HG03095 (cell line): ENCODE measurements around the gene PDS5B.
"Not testable (repeated sequence)": the region's sequence is repeated elsewhere in the genome, so short reads cannot be mapped to it uniquely, and the experiment has no call there.

Source experiments
- ATAC-seq: cut with Tn5 transposase; IDR thresholded peaks from one replicate; pipeline ENCODE4 v1.9.1; 2021; ENCODE audit warnings: moderate library complexity; ENCODE audit not compliant: unreplicated experiment

PDS5B gene, protein sequence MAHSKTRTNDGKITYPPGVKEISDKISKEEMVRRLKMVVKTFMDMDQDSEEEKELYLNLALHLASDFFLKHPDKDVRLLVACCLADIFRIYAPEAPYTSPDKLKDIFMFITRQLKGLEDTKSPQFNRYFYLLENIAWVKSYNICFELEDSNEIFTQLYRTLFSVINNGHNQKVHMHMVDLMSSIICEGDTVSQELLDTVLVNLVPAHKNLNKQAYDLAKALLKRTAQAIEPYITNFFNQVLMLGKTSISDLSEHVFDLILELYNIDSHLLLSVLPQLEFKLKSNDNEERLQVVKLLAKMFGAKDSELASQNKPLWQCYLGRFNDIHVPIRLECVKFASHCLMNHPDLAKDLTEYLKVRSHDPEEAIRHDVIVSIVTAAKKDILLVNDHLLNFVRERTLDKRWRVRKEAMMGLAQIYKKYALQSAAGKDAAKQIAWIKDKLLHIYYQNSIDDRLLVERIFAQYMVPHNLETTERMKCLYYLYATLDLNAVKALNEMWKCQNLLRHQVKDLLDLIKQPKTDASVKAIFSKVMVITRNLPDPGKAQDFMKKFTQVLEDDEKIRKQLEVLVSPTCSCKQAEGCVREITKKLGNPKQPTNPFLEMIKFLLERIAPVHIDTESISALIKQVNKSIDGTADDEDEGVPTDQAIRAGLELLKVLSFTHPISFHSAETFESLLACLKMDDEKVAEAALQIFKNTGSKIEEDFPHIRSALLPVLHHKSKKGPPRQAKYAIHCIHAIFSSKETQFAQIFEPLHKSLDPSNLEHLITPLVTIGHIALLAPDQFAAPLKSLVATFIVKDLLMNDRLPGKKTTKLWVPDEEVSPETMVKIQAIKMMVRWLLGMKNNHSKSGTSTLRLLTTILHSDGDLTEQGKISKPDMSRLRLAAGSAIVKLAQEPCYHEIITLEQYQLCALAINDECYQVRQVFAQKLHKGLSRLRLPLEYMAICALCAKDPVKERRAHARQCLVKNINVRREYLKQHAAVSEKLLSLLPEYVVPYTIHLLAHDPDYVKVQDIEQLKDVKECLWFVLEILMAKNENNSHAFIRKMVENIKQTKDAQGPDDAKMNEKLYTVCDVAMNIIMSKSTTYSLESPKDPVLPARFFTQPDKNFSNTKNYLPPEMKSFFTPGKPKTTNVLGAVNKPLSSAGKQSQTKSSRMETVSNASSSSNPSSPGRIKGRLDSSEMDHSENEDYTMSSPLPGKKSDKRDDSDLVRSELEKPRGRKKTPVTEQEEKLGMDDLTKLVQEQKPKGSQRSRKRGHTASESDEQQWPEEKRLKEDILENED (N-terminal part only)

GRCh38 chr13:32586080-32586900, at the start of gene PDS5B:
TSS of gene PDS5B (plus strand) at chr13:32586452. CDS start at chr13:32648773, 62,321 bp downstream.
- ATAC-seq: peak; percentile 70

DNA sequence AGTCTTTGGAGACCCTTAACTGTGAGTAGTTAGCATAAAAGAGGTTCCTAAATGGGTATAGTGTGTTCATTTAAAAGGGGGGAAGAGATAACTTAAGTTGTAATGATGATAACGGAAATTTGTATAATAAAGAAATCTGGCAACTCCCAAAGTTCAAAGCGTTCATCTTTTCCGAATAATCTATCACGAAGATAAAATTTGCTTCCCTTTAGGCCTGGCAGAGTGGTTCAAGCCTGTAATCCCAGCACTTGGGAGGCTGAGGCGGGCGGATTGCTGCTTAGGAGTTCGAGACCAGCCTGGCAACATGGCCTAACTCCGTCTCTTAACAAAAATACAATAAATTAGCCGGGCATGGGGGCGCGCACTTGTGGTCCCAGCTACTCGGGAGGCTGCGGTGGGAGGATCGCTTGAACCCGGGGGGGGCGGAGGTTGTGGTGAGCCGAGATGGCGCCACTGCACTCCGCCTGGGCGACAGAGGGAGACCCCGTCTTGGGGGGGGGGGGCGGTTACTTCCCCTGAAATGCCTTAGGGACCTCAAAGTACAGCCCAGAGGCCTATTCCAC, 48.6 kb upstream of the PDS5B start:
- no peak for ATAC-seq

DNA sequence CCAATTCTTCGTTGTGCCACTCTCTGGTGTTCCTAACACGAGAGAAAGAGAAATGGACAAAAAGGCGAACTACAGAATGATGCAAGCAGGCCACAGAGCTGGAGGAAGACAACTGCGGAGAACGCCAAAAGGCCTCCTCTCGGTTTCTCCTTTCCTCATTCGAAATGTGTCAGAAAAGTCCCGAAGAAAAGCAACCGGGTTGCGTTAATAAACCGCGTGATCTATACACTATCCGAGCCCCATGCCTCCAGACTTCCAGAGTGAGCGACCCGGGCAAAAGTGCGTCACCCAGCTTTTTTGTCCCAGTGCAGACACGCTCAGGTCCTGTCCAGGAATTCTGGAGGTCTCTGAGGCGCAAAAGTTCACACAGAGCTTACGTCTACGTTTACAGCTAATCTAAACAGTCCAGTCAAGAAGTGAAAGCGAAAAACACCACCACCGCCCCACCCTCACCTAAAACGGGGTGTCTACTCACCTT, 48.1 kb upstream of the PDS5B start:
- peak; percentile 81 for ATAC-seq

GRCh38 chr13:32538621-32539246, 47.5 kb upstream of the PDS5B start, which contains the start of gene N4BP2L2:
TSS of gene N4BP2L2 (minus strand) at chr13:32538795. CDS start at chr13:32537027, 1,768 bp downstream.
- peak; percentile 96 for ATAC-seq

DNA sequence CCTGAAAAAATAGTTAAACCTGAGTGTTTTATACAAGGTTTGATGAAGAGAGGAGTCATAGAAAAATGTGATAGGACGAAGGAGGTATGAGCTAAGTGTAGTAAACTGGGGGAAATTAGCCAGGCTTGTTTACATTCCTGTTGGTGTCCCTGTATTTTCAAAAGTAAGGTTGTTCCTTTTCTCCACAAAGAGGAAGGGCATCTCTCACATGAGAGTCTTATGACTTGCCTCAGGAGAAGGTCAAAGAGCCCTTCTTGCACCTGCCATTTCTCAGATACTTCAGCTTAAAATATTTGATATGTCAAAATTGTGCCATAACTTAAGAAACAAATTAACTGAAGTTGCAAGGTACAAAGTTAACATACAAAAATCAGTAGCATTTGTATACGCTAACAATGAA, 44.0 kb upstream of the PDS5B start:
- ATAC-seq: no peak

GRCh38 chr13:32545083-32545482, 41.2 kb upstream of the PDS5B start:
- ATAC-seq: no peak

- no peak for ATAC-seq
Measured at GRCh38 chr13:32548837-32549236, 37.4 kb upstream of the PDS5B start.

DNA sequence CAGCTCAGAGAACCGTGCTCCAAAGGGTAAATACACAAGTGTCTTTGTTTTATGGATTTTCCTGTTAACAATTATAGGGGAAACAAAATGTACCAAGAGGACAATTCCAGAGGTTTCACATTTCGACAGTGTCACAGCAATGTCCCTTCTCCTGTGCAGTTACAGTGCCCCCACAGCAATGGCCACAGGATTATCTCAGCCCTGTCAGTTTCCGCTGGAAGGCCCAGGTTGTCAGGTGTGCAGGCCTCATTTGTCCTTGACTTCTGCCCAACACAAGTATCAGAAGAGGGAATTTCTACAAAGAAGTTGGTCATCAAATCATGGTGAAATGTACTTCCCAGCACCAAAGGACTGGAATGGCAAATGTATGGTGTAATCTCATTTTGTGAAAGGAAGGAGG, 36.5 kb upstream of the PDS5B start:
- ATAC-seq: no peak

DNA sequence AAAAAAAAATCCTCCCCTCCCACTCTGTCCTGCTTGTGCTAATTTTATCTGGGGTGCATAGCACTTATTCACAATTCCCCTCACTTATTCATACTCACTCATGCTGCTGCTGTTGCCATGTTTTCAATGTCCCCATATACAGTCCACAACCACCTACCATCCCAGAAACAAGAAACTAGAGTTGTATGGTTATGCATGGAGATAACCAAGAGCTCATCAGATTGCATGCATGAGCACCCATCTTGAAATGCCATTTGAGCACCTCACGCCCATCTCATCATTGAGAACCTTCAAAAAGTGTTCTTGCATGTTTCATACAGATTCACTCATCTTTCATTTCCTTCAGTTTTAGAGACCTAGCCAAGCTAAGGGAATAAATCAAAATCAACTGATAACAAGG, 32.5 kb upstream of the PDS5B start:
- no peak for ATAC-seq

GRCh38 chr13:32555613-32556012, 30.6 kb upstream of the PDS5B start:
- ATAC-seq: no peak

DNA sequence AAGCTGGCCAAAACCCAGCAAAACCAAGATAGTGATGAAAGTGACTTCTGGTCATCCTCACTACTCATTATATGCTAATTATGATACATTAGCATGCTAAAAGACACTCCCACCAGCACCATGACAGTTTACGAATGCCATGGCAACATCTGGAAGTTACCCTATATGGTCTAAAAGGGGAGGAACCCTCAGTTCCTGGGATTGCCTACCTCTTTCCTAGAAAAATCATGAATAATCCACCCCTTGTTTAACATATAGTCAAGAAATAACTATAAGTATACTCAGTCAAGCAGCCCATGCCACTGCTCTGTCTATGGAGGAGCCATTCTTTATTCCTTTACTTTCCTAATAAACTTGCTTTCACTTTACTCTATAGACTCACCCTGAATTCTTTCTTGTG, 25.4 kb upstream of the PDS5B start:
- not testable (repeated sequence) for ATAC-seq

GRCh38 chr13:32575687-32576086, 10.6 kb upstream of the PDS5B start:
- ATAC-seq: not testable (repeated sequence)

GRCh38 chr13:32577032-32577431, 9.2 kb upstream of the PDS5B start:
- no peak for ATAC-seq

GRCh38 chr13:32581177-32581786, 5.0 kb upstream of the PDS5B start:
- no peak for ATAC-seq

- no peak for ATAC-seq
Measured at GRCh38 chr13:32582281-32582680, 4.0 kb upstream of the PDS5B start.

DNA sequence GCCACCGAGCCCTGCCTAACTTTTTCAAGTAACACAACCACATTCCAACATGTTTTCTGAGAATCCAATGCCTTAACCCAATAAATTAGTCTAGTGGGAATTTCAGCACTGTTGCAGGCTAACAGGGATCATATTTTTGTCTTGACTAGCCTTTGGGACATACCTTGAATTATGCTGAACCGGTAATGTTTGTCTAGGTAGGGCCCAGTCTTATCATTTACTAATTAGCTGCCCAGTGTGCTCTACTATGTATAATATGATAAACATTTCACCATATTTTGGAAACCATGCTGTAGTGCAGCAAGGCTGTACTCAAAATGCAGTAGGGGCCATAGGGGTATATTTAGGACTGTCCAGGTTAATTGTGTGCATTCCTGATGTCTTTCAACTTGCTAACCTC, 3.3 kb upstream of the PDS5B start:
- ATAC-seq: no peak

GRCh38 chr13:32585550-32586079, 637 bp upstream of the PDS5B start:
- no peak for ATAC-seq

DNA sequence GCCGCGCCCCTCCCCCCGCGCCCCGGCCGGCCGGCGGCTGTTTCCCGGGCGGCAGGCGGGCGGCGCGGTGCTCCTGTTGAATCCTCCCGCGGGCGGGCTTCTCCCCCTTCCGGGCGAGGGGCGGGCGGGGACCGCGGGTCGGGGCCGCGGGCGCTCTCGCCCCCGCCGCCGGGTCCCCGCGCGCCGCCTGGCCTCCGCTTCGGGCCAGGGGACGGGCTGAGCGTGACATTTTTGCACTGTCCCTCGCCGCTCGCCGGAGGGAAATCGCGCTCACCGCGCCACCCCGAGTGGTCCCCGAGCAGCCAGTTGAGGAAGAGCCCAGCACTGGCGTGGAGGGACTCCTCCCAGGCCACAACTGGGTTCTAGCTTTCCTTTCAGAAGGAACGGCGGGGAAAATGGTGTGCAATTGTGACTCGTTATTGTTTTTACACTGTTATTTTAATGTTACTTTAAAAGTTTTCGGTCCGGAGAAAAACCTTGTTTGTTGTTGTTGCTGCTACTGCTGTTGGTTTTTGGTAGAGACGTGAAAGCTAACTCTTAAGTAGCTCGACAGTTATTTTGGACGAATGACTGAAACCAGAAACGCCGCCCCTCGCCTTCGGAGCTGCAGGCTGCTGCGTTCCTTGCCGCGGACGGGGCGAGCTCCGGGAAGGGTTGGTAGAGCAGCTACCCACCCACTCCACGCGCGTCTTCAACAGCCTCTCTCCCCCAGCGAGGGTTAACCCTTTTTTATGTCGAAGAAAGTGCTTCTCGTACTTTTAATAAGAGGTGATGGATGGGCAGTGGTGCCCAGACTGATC, 959 bp downstream of the PDS5B start:
- ATAC-seq: peak; percentile 35
